ENCODE measurements around the gene MAD1L1. TPM values are rescaled to one million over a fixed set of nuclear protein-coding genes. Genes with fewer than 3 reads are reported as not detected.
A peak's percentile ranks its signal among the peaks of the same experiment; 100 is the strongest.

MAD1L1 gene
- total and polyA plus RNA-seq, 8 donors = 12.8 to 469 (median 27.3) TPM

- no peaks in the 10 kb centered on the region for H3K27me3 ChIP-seq
- no peak for DNase-seq
- peaks cover 0 to 23% (median 2%) of the 10 kb centered on the region in 4 donors for H3K4me1 ChIP-seq
- TF ChIP-seq EP300 (IDR thresholded peaks at IDR 0.05) (no peak), POLR2AphosphoS5 (IDR thresholded peaks at IDR 0.05) (no peak), POLR2A (IDR thresholded peaks at IDR 0.05) (no peak)
- H3K4me3 ChIP-seq = no peak overlapping the region
- no peaks in the 10 kb centered on the region for H3K9me3 ChIP-seq
- H3K27ac ChIP-seq = peak overlapping the region in 2 of 5 donors; percentile 2 to 73
- intact Hi-C loops (cut with DNase I; ENCODE audit: low total_unique reads) = loop anchor here (10.0 kb wide), 1 partner anchor 95 kb away; no protein-coding TSS in a partner anchor
- H3K36me3 ChIP-seq = peaks cover 10 to 22% (median 19%) of the 10 kb centered on the region in 4 donors
- 80 to 86% (median 83%) methylated on average over 15 to 27 of the region's 27 CpGs for WGBS, 5 donors
Observed at GRCh38 chr7:2249744-2250323, 17.1 kb upstream of the MAD1L1 start.

- intact Hi-C loops (cut with DNase I; ENCODE audit: low total_unique reads) = loop anchor here (10.0 kb wide), 1 partner anchor 96 kb away; no protein-coding TSS in a partner anchor
- Histone ChIP-seq H3K36me3 (peaks cover 3 to 15% (median 12%) of the 10 kb centered on the region in 4 donors), H3K27me3 (no peaks in the 10 kb centered on the region), H3K4me1 (peaks cover 0 to 23% (median 2%) of the 10 kb centered on the region in 4 donors), H3K4me3 (no peak overlapping the region), H3K27ac (peak overlapping the region; percentile 2 to 73 (median 19)), H3K9me3 (no peaks in the 10 kb centered on the region)
- DNase-seq = peak in 1 of 2 donors; percentile 76
- TF ChIP-seq EP300 (IDR thresholded peaks at IDR 0.05) (no peak), POLR2AphosphoS5 (IDR thresholded peaks at IDR 0.05) (peak in 1 of 3 donors; percentile 7), POLR2A (IDR thresholded peaks at IDR 0.05) (no peak), CTCF (IDR thresholded peaks at IDR 0.05) (no peak)
- 39 to 58% (median 53%) methylated on average over 11 to 24 of the region's 24 CpGs for WGBS, 5 donors
Observed at GRCh38 chr7:2248984-2249694, 16.4 kb upstream of the MAD1L1 start.

GRCh38 chr7:2247141-2247995 is 14.6 kb upstream of the MAD1L1 start:
- intact Hi-C loops (cut with DNase I; ENCODE audit: low total_unique reads) = loop anchor here (10.0 kb wide), 1 partner anchor 97 kb away; no protein-coding TSS in a partner anchor
- H3K36me3 ChIP-seq = peaks cover 0 to 6% (median 3%) of the 10 kb centered on the region in 4 donors
- WGBS, 5 donors = 72 to 80% (median 75%) methylated on average over 27 to 36 of the region's 36 CpGs
- no peaks in the 10 kb centered on the region for H3K9me3 ChIP-seq
- no peaks in the 10 kb centered on the region for H3K27me3 ChIP-seq
- TF ChIP-seq POLR2A (IDR thresholded peaks at IDR 0.05) = no peak
- peak in 4 of 7 experiments; percentile 33 to 44 (median 38) for TF ChIP-seq CTCF (IDR thresholded peaks at IDR 0.05)
- no peak overlapping the region for H3K27ac ChIP-seq
- peak in 1 of 2 donors; percentile 55 for DNase-seq
- H3K4me3 ChIP-seq = no peak overlapping the region
- peaks cover 7 to 33% (median 12%) of the 10 kb centered on the region in 4 donors for H3K4me1 ChIP-seq

- Histone ChIP-seq H3K9me3 (no peaks in the 10 kb centered on the region), H3K4me1 (peaks cover 12 to 41% (median 19%) of the 10 kb centered on the region in 4 donors), H3K27ac (no peak overlapping the region), H3K27me3 (no peaks in the 10 kb centered on the region), H3K36me3 (peaks cover 0 to 3% (median 0%) of the 10 kb centered on the region in 4 donors), H3K4me3 (no peak overlapping the region)
- no peak for TF ChIP-seq POLR2A (IDR thresholded peaks at IDR 0.05)
- no peak for TF ChIP-seq CTCF (IDR thresholded peaks at IDR 0.05)
- no peak for TF ChIP-seq EP300 (IDR thresholded peaks at IDR 0.05)
- no peak for TF ChIP-seq POLR2AphosphoS5 (IDR thresholded peaks at IDR 0.05)
- 62 to 75% (median 75%) methylated on average over 18 to 22 of the region's 22 CpGs for WGBS, 5 donors
- peak; percentile 28 to 62 for DNase-seq
- intact Hi-C loops (cut with DNase I; ENCODE audit: low total_unique reads) = loop anchor here (10.0 kb wide), 1 partner anchor 99 kb away; no protein-coding TSS in a partner anchor
Observed at GRCh38 chr7:2245883-2246675, 13.3 kb upstream of the MAD1L1 start.
